ENCODE measurements around the gene SUSD1. TPM values are rescaled to one million over a fixed set of nuclear protein-coding genes. Genes with fewer than 3 reads are reported as not detected.
"Not testable (repeated sequence)": the region's sequence is repeated elsewhere in the genome, so short reads cannot be mapped to it uniquely, and the experiment has no call there.

The SUSD1 gene
- total and polyA plus RNA-seq, 7 donors = 0.42 to 3.4 (median 1.7) TPM

DNA sequence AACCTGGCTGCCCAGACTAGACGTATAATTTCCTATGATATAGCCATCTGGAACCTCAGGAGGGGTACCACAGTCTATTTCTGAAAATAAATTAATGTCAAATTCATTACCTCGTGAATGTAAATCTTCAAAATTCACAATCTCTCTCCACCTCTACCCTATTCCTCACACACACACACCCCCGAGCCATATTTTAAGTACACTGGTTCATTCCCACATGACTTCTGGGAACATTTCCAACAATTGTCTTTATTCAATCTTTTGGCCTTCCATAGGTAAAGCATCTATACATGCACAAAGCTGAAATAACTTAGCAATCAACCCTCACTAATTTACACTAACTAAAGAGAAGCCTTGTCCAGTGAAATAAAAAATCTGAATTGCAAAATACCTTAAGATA, 32.7 kb downstream of the SUSD1 start:
- no peaks in the 10 kb centered on the region for H3K27me3 ChIP-seq (ENCODE audit: insufficient read depth in 3 of 3, low read length in 2 of 3)
- TF ChIP-seq, protein P1, sequence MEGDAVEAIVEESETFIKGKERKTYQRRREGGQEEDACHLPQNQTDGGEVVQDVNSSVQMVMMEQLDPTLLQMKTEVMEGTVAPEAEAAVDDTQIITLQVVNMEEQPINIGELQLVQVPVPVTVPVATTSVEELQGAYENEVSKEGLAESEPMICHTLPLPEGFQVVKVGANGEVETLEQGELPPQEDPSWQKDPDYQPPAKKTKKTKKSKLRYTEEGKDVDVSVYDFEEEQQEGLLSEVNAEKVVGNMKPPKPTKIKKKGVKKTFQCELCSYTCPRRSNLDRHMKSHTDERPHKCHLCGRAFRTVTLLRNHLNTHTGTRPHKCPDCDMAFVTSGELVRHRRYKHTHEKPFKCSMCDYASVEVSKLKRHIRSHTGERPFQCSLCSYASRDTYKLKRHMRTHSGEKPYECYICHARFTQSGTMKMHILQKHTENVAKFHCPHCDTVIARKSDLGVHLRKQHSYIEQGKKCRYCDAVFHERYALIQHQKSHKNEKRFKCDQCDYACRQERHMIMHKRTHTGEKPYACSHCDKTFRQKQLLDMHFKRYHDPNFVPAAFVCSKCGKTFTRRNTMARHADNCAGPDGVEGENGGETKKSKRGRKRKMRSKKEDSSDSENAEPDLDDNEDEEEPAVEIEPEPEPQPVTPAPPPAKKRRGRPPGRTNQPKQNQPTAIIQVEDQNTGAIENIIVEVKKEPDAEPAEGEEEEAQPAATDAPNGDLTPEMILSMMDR (IDR thresholded peaks at IDR 0.05) = no peak
- H3K4me1 ChIP-seq = no peaks in the 10 kb centered on the region
- WGBS, 3 donors = 72 to 85% (median 84%) methylated on average over 3 of the region's 3 CpGs
- no peaks in the 10 kb centered on the region for H3K36me3 ChIP-seq (ENCODE audit: insufficient read depth in 1 of 2, low read depth in 1 of 2)
- no peak overlapping the region for H3K27ac ChIP-seq
- H3K4me3 ChIP-seq = no peak overlapping the region
- no peaks in the 10 kb centered on the region for H3K9me3 ChIP-seq
- DNase-seq (no peak), ATAC-seq (no peak)
- intact Hi-C loops (cut with DNase I) = no loop called here

DNA sequence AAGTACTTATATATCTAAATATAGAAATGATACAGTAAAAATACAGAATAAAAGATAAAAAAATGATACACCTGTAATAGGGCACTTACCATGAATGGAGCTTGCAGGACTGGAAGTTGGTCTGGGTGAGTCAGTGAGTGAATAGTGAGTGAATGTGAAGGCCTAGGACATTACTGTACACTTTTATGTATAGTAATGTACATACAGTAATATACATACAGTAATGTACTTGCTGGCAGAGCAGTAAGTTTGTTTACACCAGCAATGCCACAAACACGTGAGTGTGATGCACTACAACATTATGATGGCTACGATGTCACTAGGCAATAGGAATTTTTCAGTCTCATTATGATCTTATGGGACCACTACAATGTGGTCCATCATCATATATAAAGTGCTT, 34.2 kb downstream of the SUSD1 start:
- no peak for ATAC-seq
- intact Hi-C loops (cut with DNase I) = no loop called here
- no peak for DNase-seq
- H3K9me3 ChIP-seq = no peaks in the 10 kb centered on the region
- H3K36me3 ChIP-seq (ENCODE audit: insufficient read depth in 1 of 2, low read depth in 1 of 2) = no peaks in the 10 kb centered on the region
- TF ChIP-seq, protein P1 (IDR thresholded peaks at IDR 0.05) = no peak
- H3K4me3 ChIP-seq = no peak overlapping the region
- no peak overlapping the region for H3K27ac ChIP-seq
- 92 to 94% (median 93%) methylated on average over 2 of the region's 2 CpGs for WGBS, 3 donors
- no peaks in the 10 kb centered on the region for H3K4me1 ChIP-seq
- H3K27me3 ChIP-seq (ENCODE audit: insufficient read depth in 3 of 3, low read length in 2 of 3) = no peaks in the 10 kb centered on the region

DNA sequence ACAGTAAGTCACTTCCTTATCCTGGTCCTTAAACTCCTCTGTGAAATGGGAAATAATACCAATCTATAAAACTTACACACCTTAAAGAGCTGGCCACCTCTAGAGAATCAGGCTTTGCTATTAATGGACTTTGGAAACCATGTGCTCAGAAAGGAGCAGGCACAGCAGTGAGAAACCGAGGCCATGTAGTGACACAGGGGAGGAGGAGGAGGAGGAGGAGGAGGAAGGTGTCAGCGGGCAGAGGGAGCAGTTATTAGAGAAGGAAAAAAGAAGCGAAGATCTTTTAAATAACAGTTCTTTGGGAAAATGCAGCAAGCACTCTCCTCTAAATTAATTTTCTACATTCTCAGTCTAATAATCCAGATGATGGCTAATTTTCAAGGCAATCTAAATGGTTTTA, 38.0 kb downstream of the SUSD1 start:
- no peak for ATAC-seq
- WGBS, 3 donors = 92 to 100% (median 100%) methylated on average over 3 of the region's 3 CpGs

DNA sequence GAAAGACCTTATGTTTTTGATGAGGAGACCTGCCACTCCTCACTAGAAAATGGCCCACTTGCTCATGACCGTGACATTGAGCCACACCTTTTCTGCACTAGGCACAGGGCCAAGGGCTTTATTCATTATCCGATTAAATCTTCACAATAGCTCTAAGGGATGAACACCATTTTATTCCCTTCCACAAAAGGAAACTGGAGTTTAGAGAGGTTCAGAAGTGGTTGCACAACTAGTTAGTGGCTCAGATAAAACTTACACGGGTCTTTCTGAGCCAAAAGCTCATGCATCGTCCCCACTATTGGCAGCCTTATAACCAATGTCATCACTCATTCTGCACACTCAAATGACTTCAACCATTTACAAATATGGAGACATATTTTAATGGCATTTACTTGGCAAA, 39.4 kb downstream of the SUSD1 start:
- intact Hi-C loops (cut with DNase I) = no loop called here
- DNase-seq = no peak
- Histone ChIP-seq H3K4me1 (no peaks in the 10 kb centered on the region), H3K27me3 (ENCODE audit: insufficient read depth in 3 of 3, low read length in 2 of 3) (no peaks in the 10 kb centered on the region), H3K9me3 (peaks cover 5% of the 10 kb centered on the region), H3K27ac (no peak overlapping the region), H3K36me3 (ENCODE audit: insufficient read depth in 1 of 2, low read depth in 1 of 2) (no peaks in the 10 kb centered on the region), H3K4me3 (no peak overlapping the region)
- no peak for ATAC-seq
- TF ChIP-seq, protein P1 (IDR thresholded peaks at IDR 0.05) = no peak
- 53 to 64% (median 54%) methylated on average over 4 of the region's 4 CpGs for WGBS, 3 donors

More for the DNA sequence above, 38.0 kb downstream of the SUSD1 start:
- Histone ChIP-seq H3K27ac (no peak overlapping the region), H3K36me3 (ENCODE audit: insufficient read depth in 1 of 2, low read depth in 1 of 2) (no peaks in the 10 kb centered on the region), H3K4me1 (no peaks in the 10 kb centered on the region), H3K27me3 (ENCODE audit: insufficient read depth in 3 of 3, low read length in 2 of 3) (no peaks in the 10 kb centered on the region), H3K4me3 (no peak overlapping the region), H3K9me3 (peaks cover 5% of the 10 kb centered on the region)
- intact Hi-C loops (cut with DNase I) = no loop called here
- no peak for DNase-seq
- TF ChIP-seq, protein P1 (IDR thresholded peaks at IDR 0.05) = no peak

DNA sequence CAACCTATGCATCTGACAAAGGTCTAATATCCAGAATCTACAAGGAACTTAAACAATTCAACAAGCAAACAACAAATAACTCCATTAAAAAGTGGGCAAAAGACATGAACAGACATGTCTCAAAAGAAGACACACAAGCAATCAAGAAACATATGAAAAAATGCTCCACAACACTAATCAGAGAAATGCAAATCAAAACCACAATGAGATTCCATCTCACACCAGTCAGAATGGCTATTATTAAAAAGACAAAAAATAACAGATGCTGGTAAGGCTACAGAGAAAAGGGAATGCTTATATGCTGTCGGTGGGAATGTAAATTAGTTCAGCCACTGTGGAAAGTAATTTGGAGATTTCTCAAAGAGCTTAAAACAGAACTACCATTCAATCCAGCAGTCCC, 41.3 kb downstream of the SUSD1 start:
- intact Hi-C loops (cut with DNase I); H3K4me3 ChIP-seq; ATAC-seq; H3K27ac ChIP-seq; DNase-seq; H3K27me3 ChIP-seq (ENCODE audit: insufficient read depth in 3 of 3, low read length in 2 of 3); H3K36me3 ChIP-seq (ENCODE audit: insufficient read depth in 1 of 2, low read depth in 1 of 2); H3K9me3 ChIP-seq; H3K4me1 ChIP-seq: not testable (repeated sequence)
- WGBS, 3 donors = 22 to 48% (median 33%) methylated on average over 1 of the region's 1 CpG
